ENCODE results near the gene TFDP1.

TFDP1 gene

DNA sequence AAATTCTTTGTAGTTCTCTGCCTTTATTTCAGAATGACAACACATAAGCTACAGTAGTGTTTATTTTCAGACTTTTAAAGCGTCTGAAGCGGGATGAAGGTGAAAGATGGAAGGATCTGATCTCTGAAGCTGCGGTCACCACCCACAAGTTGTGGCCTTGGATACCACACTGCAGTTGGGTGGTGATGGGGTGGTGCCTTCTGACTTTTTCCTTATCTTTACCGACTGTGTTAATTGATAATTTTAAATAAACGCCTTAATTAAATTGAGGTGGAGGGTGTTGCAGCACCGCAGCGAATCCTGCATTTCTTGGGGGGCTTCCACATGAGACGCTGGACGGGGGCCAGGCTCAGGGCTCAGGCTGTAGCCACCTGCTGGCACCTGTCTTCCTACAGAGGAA, 1.3 kb downstream of the TFDP1 start:
- H2AFZ ChIP-seq (ENCODE audit: low read depth): no peak overlapping the region

DNA sequence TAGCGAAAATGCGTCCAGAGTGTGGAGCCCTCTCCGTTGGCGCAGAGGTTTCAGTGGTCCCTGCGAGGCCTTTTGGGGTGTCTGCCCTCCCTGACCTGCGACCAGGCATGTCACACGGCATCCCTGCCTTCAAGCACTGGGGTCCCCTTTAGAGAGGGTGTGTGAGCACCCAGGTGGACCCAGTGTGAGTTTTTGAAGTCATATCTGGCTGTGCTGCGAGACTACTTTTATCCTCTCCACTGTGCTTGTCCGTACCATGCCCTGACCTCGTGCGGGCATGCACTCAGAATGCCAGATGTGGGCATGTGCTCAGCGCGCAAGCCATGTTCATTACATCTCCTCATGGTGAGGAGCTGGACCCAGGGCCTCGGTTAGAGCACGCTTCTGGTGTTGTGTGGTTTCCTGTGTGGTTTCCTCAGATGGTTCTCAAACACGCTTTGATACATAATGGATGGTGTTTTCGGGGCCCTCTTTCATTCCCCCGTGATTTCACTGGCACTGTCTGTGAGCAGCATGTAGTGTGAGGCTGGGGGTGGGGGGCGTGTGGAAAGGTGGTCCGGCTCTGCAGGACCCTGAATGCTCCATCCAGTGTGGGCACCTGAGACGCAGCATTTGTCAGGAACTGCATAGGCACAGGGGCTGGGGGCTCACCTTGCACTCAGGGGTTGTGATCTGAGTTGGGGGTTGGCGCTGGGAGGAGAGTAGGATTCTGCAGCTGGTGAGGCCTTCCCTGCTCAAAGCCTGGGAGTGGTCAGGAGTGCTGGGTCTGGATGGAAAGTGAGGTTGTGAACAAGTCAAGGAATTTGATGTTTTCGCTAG, 2.3 kb downstream of the TFDP1 start:
- Histone ChIP-seq H3K9ac (no peak overlapping the region), H3K36me3 (ENCODE audit: insufficient read depth) (no peaks in the 10 kb centered on the region), H3K79me2 (ENCODE audit: insufficient read depth, low read depth) (peaks cover 55% of the 10 kb centered on the region), H3K4me1 (ENCODE audit: low read depth, poor library complexity, severe bottlenecking) (peaks cover 15% of the 10 kb centered on the region), H3K27me3 (ENCODE audit: insufficient read depth, low read depth) (no peaks in the 10 kb centered on the region), H3K27ac (no peak overlapping the region), H3K4me2 (no peak overlapping the region), H4K20me1 (ENCODE audit: insufficient read depth) (no peaks in the 10 kb centered on the region), H2AFZ (ENCODE audit: low read depth) (no peak overlapping the region), H3K4me3 (IDR thresholded peaks at IDR 0.05; ENCODE audit: insufficient read depth, low read depth, low read length) (no peak overlapping the region)
- TF ChIP-seq, protein P1, sequence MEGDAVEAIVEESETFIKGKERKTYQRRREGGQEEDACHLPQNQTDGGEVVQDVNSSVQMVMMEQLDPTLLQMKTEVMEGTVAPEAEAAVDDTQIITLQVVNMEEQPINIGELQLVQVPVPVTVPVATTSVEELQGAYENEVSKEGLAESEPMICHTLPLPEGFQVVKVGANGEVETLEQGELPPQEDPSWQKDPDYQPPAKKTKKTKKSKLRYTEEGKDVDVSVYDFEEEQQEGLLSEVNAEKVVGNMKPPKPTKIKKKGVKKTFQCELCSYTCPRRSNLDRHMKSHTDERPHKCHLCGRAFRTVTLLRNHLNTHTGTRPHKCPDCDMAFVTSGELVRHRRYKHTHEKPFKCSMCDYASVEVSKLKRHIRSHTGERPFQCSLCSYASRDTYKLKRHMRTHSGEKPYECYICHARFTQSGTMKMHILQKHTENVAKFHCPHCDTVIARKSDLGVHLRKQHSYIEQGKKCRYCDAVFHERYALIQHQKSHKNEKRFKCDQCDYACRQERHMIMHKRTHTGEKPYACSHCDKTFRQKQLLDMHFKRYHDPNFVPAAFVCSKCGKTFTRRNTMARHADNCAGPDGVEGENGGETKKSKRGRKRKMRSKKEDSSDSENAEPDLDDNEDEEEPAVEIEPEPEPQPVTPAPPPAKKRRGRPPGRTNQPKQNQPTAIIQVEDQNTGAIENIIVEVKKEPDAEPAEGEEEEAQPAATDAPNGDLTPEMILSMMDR (conservative IDR thresholded peaks at IDR 0.05; ENCODE audit: low read depth, low read length): no peak

More for the DNA sequence above, 1.3 kb downstream of the TFDP1 start:
- peak overlapping the region; percentile 62; the same call in 1 of the 2 replicates for H3K9ac ChIP-seq
- peak overlapping the region; percentile 42 for H3K4me2 ChIP-seq
- H3K79me2 ChIP-seq (ENCODE audit: insufficient read depth, low read depth): peaks cover 47% of the 10 kb centered on the region
- no peaks in the 10 kb centered on the region for H3K27me3 ChIP-seq (ENCODE audit: insufficient read depth, low read depth)
- H3K27ac ChIP-seq: no peak overlapping the region
- peaks cover 15% of the 10 kb centered on the region for H3K4me1 ChIP-seq (ENCODE audit: low read depth, poor library complexity, severe bottlenecking)
- TF ChIP-seq, protein P1 (conservative IDR thresholded peaks at IDR 0.05; ENCODE audit: low read depth, low read length): no peak
- no peaks in the 10 kb centered on the region for H3K36me3 ChIP-seq (ENCODE audit: insufficient read depth)
- H3K4me3 ChIP-seq (IDR thresholded peaks at IDR 0.05; ENCODE audit: insufficient read depth, low read depth, low read length): no peak overlapping the region
- no peaks in the 10 kb centered on the region for H4K20me1 ChIP-seq (ENCODE audit: insufficient read depth)

DNA sequence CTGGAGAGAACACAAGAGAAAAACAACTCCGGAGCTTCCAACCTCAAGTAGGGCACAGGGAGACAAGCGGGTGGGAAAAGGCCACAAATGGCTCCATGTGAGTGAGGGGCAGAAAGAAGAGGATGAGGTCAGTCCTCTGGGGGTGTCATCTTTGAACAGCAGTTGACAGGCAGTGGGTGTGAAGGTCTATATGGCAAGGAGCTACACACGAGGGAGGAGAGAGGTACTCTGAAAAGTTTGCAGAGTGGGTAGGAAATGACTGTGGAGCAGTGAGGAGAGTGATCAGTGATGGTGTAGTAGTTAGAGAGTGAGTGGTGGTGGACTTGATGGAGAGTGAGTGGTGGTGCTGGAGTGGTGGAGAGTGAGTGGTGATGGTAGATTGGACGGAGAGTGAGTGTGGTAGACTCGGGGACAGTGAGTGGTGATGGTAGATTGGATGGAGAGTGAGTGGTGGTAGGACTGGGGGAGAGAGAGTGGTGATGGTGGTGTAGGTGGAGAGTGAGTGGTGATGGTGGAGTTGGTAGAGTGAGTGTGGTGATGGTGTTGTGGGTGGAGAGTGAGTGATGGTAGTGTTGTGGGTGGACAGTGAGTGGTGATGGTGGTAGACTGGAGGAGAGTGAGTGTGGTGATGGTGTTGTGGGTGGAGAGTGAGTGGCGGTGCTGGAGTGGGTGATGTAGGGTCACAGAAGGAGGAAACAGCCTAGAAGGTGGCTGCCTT, 4.0 kb downstream of the TFDP1 start:
- H3K9ac ChIP-seq: no peak overlapping the region
- no peak overlapping the region for H3K4me3 ChIP-seq (IDR thresholded peaks at IDR 0.05; ENCODE audit: insufficient read depth, low read depth, low read length)
- H3K4me1 ChIP-seq (ENCODE audit: low read depth, poor library complexity, severe bottlenecking): peaks cover 15% of the 10 kb centered on the region
- no peak overlapping the region for H2AFZ ChIP-seq (ENCODE audit: low read depth)
- H3K4me2 ChIP-seq: no peak overlapping the region
- H3K27ac ChIP-seq: no peak overlapping the region
- H3K36me3 ChIP-seq (ENCODE audit: insufficient read depth): no peaks in the 10 kb centered on the region
- H4K20me1 ChIP-seq (ENCODE audit: insufficient read depth): no peaks in the 10 kb centered on the region
- H3K27me3 ChIP-seq (ENCODE audit: insufficient read depth, low read depth): no peaks in the 10 kb centered on the region
- TF ChIP-seq, protein P1 (conservative IDR thresholded peaks at IDR 0.05; ENCODE audit: low read depth, low read length): no peak
- peaks cover 64% of the 10 kb centered on the region for H3K79me2 ChIP-seq (ENCODE audit: insufficient read depth, low read depth)

DNA sequence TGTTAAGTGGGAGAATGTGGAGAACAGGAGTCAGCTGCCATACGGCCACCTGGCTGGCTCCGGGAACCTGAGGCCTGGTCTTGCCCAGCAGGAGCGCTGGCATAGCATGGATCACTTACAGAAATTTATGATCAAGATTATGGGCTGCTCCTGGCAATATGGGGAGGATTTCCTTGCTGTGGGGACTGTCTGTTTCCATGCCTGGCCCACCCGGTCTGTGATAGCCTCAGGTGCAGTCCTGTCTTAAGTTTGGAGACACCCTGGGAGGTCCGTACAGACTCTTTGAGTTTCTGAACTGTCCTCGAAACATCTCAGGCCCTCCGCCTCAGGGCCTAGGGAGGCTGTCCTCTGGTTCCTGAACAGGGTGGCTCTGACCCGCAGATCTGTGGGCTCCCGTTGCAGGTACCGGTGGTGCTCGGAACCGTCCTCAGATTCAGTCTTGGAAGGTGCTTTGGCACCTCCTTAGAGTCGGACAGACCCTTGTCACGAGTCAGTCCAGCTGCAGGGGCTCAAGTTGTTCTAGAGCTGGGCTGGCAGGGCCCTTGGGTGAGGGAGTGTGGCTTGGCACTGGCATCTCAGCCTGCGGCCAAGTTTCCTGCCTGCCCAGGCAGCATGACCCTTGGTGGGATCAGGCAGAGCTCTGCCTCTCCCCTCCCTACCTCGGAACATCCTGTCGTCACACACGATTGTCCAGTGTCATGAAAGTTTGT, 4.9 kb downstream of the TFDP1 start:
- no peak overlapping the region for H3K9ac ChIP-seq
- H3K27me3 ChIP-seq (ENCODE audit: insufficient read depth, low read depth): no peaks in the 10 kb centered on the region
- H2AFZ ChIP-seq (ENCODE audit: low read depth): no peak overlapping the region
- TF ChIP-seq, protein P1 (conservative IDR thresholded peaks at IDR 0.05; ENCODE audit: low read depth, low read length): no peak
- no peaks in the 10 kb centered on the region for H3K36me3 ChIP-seq (ENCODE audit: insufficient read depth)
- no peaks in the 10 kb centered on the region for H4K20me1 ChIP-seq (ENCODE audit: insufficient read depth)
- no peak overlapping the region for H3K4me3 ChIP-seq (IDR thresholded peaks at IDR 0.05; ENCODE audit: insufficient read depth, low read depth, low read length)
- H3K4me1 ChIP-seq (ENCODE audit: low read depth, poor library complexity, severe bottlenecking): peaks cover 15% of the 10 kb centered on the region
- no peak overlapping the region for H3K27ac ChIP-seq
- no peak overlapping the region for H3K4me2 ChIP-seq
- H3K79me2 ChIP-seq (ENCODE audit: insufficient read depth, low read depth): peaks cover 71% of the 10 kb centered on the region

All from KMS-11 (cell line).